OCI-LY3 (cell line): Measurements from ENCODE around the gene TTI1.

Experiments used
- H2AFZ ChIP-seq: fragments of 200-600, 300-600 bp; shearing (Covaris generic); 2 replicates; pipeline ENCODE4 v1.6.0; 2014; ENCODE audit warnings: antibody characterized with exemption, low read depth, low read length
- H3K27ac ChIP-seq: fragments of 200-600, 300-600 bp; sonication (generic); 2 replicates; pipeline ENCODE4 v1.5.1; 2014; ENCODE audit warnings: mild to moderate bottlenecking, low read length, moderate library complexity, mixed read lengths
- H3K27me3 ChIP-seq: fragments of 200-600, 300-600 bp; sonication (generic); 2 replicates; pipeline ENCODE4 v1.6.1; 2014; ENCODE audit warnings: low read depth, low read length, mixed read lengths
- H3K36me3 ChIP-seq: fragments of 200-600, 300-600 bp; sonication (generic); replicated peaks from 2 replicates; pipeline ENCODE3; 2014; ENCODE audit warnings: low read depth, low read length, mixed read lengths
- H3K4me1 ChIP-seq: fragments of 300-600, 200-600 bp; sonication (generic); 2 replicates; pipeline ENCODE4 v1.6.1; 2014; ENCODE audit warnings: low read length, mixed read lengths
- H3K4me2 ChIP-seq: fragments of 200-600, 300-600 bp; sonication (generic); 2 replicates; pipeline ENCODE4 v1.6.1; 2014; ENCODE audit warnings: low read length, mixed read lengths
- H3K4me3 ChIP-seq: fragments of 300-600, 200-600 bp; sonication (generic); 2 replicates; pipeline ENCODE4 v1.5.1; 2014; ENCODE audit warnings: antibody characterized with exemption, mild to moderate bottlenecking, low read length, moderate library complexity
- H3K79me2 ChIP-seq: fragments of 300-600, 200-600 bp; shearing (Covaris generic); 2 replicates; pipeline ENCODE4 v1.6.1; 2014; ENCODE audit warnings: mild to moderate bottlenecking, low read length, mixed read lengths
- H3K9ac ChIP-seq: fragments of 300-600, 200-600 bp; shearing (Covaris generic); 2 replicates; pipeline ENCODE4 v1.6.0; 2014; ENCODE audit warnings: mild to moderate bottlenecking, low read length, moderate library complexity
- H3K9me3 ChIP-seq: fragments of 200-600, 300-600 bp; shearing (Covaris generic); 2 replicates; pipeline ENCODE4 v1.6.1; 2014; ENCODE audit warnings: low read length, mixed read lengths; ENCODE audit not compliant: insufficient read depth
- H4K20me1 ChIP-seq: fragments of 200-600, 300-600 bp; sonication (generic); 2 replicates; pipeline ENCODE4 v1.6.1; 2016; ENCODE audit warnings: low read length, mixed read lengths; ENCODE audit not compliant: insufficient read depth
- CTCF ChIP-seq: fragments of 200-600, 300-600 bp; sonication (generic); IDR thresholded peaks from 2 replicates; pipeline ENCODE4 v1.5.1; 2014; ENCODE audit warnings: antibody characterized with exemption, low read length, low read depth
- EZH2phosphoT487 ChIP-seq: fragments of 200-600 bp; shearing (Covaris generic); IDR thresholded peaks from 2 replicates; pipeline ENCODE4 v1.6.1; 2018; ENCODE audit warnings: antibody characterized with exemption, mixed run types, low read depth

Gene TTI1

DNA sequence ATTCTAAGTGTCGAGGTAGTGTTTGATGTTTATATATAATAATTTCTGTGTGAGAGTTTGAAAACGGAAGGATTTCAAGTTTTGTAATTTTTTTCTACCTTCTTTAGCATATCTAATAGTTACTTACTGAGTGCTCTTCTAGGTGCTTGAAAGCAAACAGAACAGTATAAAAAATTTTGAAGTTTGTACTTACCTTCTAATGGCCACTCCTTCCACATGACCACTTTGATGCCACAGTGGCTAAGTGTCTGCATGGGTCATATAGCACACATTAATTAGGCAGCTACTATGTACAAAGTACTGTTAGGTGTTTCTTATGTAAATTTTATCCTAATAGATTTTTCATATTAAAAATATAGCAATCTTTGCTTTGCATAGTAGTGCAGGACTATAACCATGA, 21.4 kb upstream of the TTI1 start:
- Histone ChIP-seq H3K36me3 (peaks cover 42% of the 10 kb centered on the region), H3K27me3 (no peaks in the 10 kb centered on the region), H3K79me2 (peaks cover 57% of the 10 kb centered on the region), H3K4me2 (no peak overlapping the region), H3K9me3 (no peaks in the 10 kb centered on the region), H3K9ac (no peak overlapping the region), H3K4me1 (peaks cover 31% of the 10 kb centered on the region), H3K4me3 (no peak overlapping the region), H2AFZ (no peak overlapping the region), H3K27ac (no peak overlapping the region), H4K20me1 (peaks cover 13% of the 10 kb centered on the region)
- TF ChIP-seq CTCF = no peak
- TF ChIP-seq EZH2phosphoT487 = no peak

DNA sequence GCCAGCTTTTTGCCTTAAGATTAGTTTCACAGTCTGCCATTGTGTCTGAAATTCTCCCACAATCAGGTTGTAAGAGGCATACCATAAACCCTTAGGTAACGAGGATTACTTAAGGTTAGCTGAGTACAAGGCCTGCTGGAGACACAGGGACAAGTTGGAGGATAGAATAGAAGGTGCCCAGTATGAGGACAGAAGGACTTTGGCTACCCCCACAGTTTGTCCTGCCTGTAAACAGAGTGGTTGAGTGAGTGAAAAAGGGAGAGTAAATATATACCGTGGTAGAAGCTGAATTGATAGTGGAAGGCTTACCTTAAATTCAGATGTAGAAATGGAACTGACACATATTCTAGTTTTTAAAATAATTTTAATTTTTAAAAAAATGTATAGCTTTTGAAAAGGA, 19.6 kb upstream of the TTI1 start:
- Histone ChIP-seq H3K9ac (no peak overlapping the region), H3K4me1 (peaks cover 28% of the 10 kb centered on the region), H3K79me2 (peaks cover 67% of the 10 kb centered on the region), H3K4me2 (no peak overlapping the region), H3K27ac (no peak overlapping the region), H2AFZ (no peak overlapping the region), H3K36me3 (peaks cover 39% of the 10 kb centered on the region), H3K4me3 (no peak overlapping the region), H3K9me3 (no peaks in the 10 kb centered on the region), H4K20me1 (peaks cover 13% of the 10 kb centered on the region), H3K27me3 (no peaks in the 10 kb centered on the region)
- TF ChIP-seq CTCF = no peak
- no peak for TF ChIP-seq EZH2phosphoT487

- H3K4me2 ChIP-seq = no peak overlapping the region
- H3K4me1 ChIP-seq = peaks cover 7% of the 10 kb centered on the region
- H2AFZ ChIP-seq = no peak overlapping the region
These were observed 17.4 kb upstream of the TTI1 start for GRCh38 chr20:38050686-38051085.

GRCh38 chr20:38049800-38050199, 16.5 kb upstream of the TTI1 start:
- H3K4me2 ChIP-seq = no peak overlapping the region
- H3K4me3 ChIP-seq = no peak overlapping the region
- H3K27ac ChIP-seq = no peak overlapping the region
- no peaks in the 10 kb centered on the region for H3K4me1 ChIP-seq
- H3K79me2 ChIP-seq = peaks cover 79% of the 10 kb centered on the region
- H3K9me3 ChIP-seq = no peaks in the 10 kb centered on the region
- H2AFZ ChIP-seq = no peak overlapping the region
- no peak overlapping the region for H3K9ac ChIP-seq
- no peak for TF ChIP-seq CTCF
- no peak for TF ChIP-seq EZH2phosphoT487
- H3K36me3 ChIP-seq = peaks cover 44% of the 10 kb centered on the region
- peaks cover 19% of the 10 kb centered on the region for H4K20me1 ChIP-seq
- no peaks in the 10 kb centered on the region for H3K27me3 ChIP-seq

More at GRCh38 chr20:38050686-38051085, 17.4 kb upstream of the TTI1 start:
- no peak overlapping the region for H3K4me3 ChIP-seq
- peaks cover 21% of the 10 kb centered on the region for H4K20me1 ChIP-seq
- H3K36me3 ChIP-seq = peaks cover 40% of the 10 kb centered on the region
- H3K27me3 ChIP-seq = no peaks in the 10 kb centered on the region
- H3K9me3 ChIP-seq = no peaks in the 10 kb centered on the region
- H3K27ac ChIP-seq = no peak overlapping the region
- TF ChIP-seq CTCF (no peak), EZH2phosphoT487 (no peak)
- H3K79me2 ChIP-seq = peaks cover 78% of the 10 kb centered on the region
- no peak overlapping the region for H3K9ac ChIP-seq
